GM12892 (cell line): ENCODE data around the gene RAB13.

ENCODE experiments used
- POLR2A ChIP-seq: IDR thresholded peaks from 2 replicates; pipeline ENCODE4 v1.6.1; 2011; ENCODE audit warnings: low read depth, low read length, control low read depth
- POLR2AphosphoS5 ChIP-seq: IDR thresholded peaks from 2 replicates; pipeline ENCODE4 v1.6.1; 2011; ENCODE audit warnings: low read depth, low read length, control low read depth

DNA sequence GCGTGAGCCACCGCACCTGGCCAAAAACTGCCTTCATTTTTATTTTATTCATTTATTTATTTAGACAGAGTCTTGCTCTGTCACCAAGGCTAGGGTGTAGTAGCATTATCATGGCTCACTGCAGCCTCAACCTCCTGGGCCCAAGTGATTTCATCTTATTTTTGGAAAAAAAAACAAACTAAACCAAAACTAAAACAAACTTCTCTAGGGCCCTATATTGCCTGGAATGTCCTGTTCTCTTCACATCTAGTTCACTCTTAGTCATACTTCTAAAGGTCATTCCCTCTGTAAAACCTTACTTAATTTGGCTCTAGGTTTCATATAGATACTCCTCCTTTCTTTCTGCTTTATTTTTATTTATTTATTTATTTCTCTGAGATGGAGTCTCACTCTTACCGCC lies 20.0 kb upstream of the RAB13 start:
- no peak for TF ChIP-seq POLR2AphosphoS5
- TF ChIP-seq POLR2A, result no peak
